GM12892 (cell line): ENCODE data around the gene PPP1R12A.

Source experiments
- POLR2A ChIP-seq: IDR thresholded peaks from 2 replicates; pipeline ENCODE4 v1.6.1; 2011; ENCODE audit warnings: low read depth, low read length, control low read depth
- POLR2AphosphoS5 ChIP-seq: IDR thresholded peaks from 2 replicates; pipeline ENCODE4 v1.6.1; 2011; ENCODE audit warnings: low read depth, low read length, control low read depth

- TF ChIP-seq POLR2A (no peak), POLR2AphosphoS5 (no peak)
These were observed 168.0 kb downstream of the PPP1R12A start for GRCh38 chr12:79766705-79767464.
